ENCODE measurements around the gene CLCN1. TPM values are rescaled to one million over a fixed set of nuclear protein-coding genes. Genes with fewer than 3 reads are reported as not detected.

The CLCN1 gene
- total and polyA plus RNA-seq, 2 of the 8 experiments (the other 6 are each of a cell fraction or from before 2014, with no cell fraction given): 0.36 to 0.41 TPM

GRCh38 chr7:143272871-143273270 lies 43.0 kb upstream of the CLCN1 start (continued):
- TF ChIP-seq, protein P1, sequence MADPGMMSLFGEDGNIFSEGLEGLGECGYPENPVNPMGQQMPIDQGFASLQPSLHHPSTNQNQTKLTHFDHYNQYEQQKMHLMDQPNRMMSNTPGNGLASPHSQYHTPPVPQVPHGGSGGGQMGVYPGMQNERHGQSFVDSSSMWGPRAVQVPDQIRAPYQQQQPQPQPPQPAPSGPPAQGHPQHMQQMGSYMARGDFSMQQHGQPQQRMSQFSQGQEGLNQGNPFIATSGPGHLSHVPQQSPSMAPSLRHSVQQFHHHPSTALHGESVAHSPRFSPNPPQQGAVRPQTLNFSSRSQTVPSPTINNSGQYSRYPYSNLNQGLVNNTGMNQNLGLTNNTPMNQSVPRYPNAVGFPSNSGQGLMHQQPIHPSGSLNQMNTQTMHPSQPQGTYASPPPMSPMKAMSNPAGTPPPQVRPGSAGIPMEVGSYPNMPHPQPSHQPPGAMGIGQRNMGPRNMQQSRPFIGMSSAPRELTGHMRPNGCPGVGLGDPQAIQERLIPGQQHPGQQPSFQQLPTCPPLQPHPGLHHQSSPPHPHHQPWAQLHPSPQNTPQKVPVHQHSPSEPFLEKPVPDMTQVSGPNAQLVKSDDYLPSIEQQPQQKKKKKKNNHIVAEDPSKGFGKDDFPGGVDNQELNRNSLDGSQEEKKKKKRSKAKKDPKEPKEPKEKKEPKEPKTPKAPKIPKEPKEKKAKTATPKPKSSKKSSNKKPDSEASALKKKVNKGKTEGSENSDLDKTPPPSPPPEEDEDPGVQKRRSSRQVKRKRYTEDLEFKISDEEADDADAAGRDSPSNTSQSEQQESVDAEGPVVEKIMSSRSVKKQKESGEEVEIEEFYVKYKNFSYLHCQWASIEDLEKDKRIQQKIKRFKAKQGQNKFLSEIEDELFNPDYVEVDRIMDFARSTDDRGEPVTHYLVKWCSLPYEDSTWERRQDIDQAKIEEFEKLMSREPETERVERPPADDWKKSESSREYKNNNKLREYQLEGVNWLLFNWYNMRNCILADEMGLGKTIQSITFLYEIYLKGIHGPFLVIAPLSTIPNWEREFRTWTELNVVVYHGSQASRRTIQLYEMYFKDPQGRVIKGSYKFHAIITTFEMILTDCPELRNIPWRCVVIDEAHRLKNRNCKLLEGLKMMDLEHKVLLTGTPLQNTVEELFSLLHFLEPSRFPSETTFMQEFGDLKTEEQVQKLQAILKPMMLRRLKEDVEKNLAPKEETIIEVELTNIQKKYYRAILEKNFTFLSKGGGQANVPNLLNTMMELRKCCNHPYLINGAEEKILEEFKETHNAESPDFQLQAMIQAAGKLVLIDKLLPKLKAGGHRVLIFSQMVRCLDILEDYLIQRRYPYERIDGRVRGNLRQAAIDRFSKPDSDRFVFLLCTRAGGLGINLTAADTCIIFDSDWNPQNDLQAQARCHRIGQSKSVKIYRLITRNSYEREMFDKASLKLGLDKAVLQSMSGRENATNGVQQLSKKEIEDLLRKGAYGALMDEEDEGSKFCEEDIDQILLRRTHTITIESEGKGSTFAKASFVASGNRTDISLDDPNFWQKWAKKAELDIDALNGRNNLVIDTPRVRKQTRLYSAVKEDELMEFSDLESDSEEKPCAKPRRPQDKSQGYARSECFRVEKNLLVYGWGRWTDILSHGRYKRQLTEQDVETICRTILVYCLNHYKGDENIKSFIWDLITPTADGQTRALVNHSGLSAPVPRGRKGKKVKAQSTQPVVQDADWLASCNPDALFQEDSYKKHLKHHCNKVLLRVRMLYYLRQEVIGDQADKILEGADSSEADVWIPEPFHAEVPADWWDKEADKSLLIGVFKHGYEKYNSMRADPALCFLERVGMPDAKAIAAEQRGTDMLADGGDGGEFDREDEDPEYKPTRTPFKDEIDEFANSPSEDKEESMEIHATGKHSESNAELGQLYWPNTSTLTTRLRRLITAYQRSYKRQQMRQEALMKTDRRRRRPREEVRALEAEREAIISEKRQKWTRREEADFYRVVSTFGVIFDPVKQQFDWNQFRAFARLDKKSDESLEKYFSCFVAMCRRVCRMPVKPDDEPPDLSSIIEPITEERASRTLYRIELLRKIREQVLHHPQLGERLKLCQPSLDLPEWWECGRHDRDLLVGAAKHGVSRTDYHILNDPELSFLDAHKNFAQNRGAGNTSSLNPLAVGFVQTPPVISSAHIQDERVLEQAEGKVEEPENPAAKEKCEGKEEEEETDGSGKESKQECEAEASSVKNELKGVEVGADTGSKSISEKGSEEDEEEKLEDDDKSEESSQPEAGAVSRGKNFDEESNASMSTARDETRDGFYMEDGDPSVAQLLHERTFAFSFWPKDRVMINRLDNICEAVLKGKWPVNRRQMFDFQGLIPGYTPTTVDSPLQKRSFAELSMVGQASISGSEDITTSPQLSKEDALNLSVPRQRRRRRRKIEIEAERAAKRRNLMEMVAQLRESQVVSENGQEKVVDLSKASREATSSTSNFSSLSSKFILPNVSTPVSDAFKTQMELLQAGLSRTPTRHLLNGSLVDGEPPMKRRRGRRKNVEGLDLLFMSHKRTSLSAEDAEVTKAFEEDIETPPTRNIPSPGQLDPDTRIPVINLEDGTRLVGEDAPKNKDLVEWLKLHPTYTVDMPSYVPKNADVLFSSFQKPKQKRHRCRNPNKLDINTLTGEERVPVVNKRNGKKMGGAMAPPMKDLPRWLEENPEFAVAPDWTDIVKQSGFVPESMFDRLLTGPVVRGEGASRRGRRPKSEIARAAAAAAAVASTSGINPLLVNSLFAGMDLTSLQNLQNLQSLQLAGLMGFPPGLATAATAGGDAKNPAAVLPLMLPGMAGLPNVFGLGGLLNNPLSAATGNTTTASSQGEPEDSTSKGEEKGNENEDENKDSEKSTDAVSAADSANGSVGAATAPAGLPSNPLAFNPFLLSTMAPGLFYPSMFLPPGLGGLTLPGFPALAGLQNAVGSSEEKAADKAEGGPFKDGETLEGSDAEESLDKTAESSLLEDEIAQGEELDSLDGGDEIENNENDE (IDR thresholded peaks at IDR 0.05; ENCODE audit: insufficient replicate concordance, low read length): no peak
- TF ChIP-seq TAF7 (optimal IDR thresholded peaks at IDR 0.05; ENCODE audit: borderline replicate concordance, low read depth, low read length): no peak
- TF ChIP-seq POLR2A (IDR thresholded peaks at IDR 0.05; ENCODE audit: control extremely low read depth in 1 of 2, low read depth in 2 of 2, low read length in 2 of 2): no peak
- no peak for TF ChIP-seq SRF (IDR thresholded peaks at IDR 0.05; ENCODE audit: low read depth, low read length)
- TF ChIP-seq, protein P2, sequence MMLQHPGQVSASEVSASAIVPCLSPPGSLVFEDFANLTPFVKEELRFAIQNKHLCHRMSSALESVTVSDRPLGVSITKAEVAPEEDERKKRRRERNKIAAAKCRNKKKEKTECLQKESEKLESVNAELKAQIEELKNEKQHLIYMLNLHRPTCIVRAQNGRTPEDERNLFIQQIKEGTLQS (IDR thresholded peaks at IDR 0.05; ENCODE audit: insufficient read depth, low read depth, low read length): no peak
- TF ChIP-seq POLR2AphosphoS5 (IDR thresholded peaks at IDR 0.05; ENCODE audit: low read depth, low read length): no peak
- TF ChIP-seq CTCF (IDR thresholded peaks at IDR 0.05; ENCODE audit: control extremely low read depth in 1 of 3, insufficient read depth in 1 of 3, low read depth in 1 of 3, low read length in 3 of 3): no peak
- TF ChIP-seq BRCA1 (IDR thresholded peaks at IDR 0.05; ENCODE audit: low read depth, low read length): no peak
- TF ChIP-seq MAFK (IDR thresholded peaks at IDR 0.05; ENCODE audit: low read depth, low read length): no peak
